HG02885 (cell line): ENCODE results near the gene DNAJB12.
"Not testable (repeated sequence)": the region's sequence is repeated elsewhere in the genome, so short reads cannot be mapped to it uniquely, and the experiment has no call there.

ENCODE experiments used
- ATAC-seq: cut with Tn5 transposase; IDR thresholded peaks from one replicate; pipeline ENCODE4 v1.9.1; 2021; ENCODE audit warnings: mild to moderate bottlenecking; ENCODE audit not compliant: unreplicated experiment, poor library complexity

DNAJB12 gene

GRCh38 chr10:72354356-72355213, at the start of gene DNAJB12:
Gene DNAJB12, minus strand, starts transcription at chr10:72354919. Its CDS starts 22 bp downstream, at chr10:72354897.
- ATAC-seq: peak; percentile 77

GRCh38 chr10:72395581-72395980, 40.9 kb upstream of the DNAJB12 start:
- not testable (repeated sequence) for ATAC-seq

GRCh38 chr10:72392571-72392970, 37.9 kb upstream of the DNAJB12 start:
- no peak for ATAC-seq

GRCh38 chr10:72390764-72391163, 36.0 kb upstream of the DNAJB12 start:
- ATAC-seq: no peak

- ATAC-seq: no peak
These were observed 35.0 kb upstream of the DNAJB12 start for GRCh38 chr10:72389716-72390115.

GRCh38 chr10:72389014-72389413, 34.3 kb upstream of the DNAJB12 start:
- ATAC-seq: no peak

- no peak for ATAC-seq
These were observed 33.3 kb upstream of the DNAJB12 start for GRCh38 chr10:72388062-72388461.

GRCh38 chr10:72386916-72387586, 32.3 kb upstream of the DNAJB12 start:
- ATAC-seq: no peak

GRCh38 chr10:72385724-72386123, 31.0 kb upstream of the DNAJB12 start:
- ATAC-seq: no peak

GRCh38 chr10:72384982-72385381, 30.3 kb upstream of the DNAJB12 start:
- ATAC-seq: not testable (repeated sequence)

GRCh38 chr10:72379776-72380175, 25.1 kb upstream of the DNAJB12 start:
- ATAC-seq: no peak

- no peak for ATAC-seq
These were observed 24.3 kb upstream of the DNAJB12 start for GRCh38 chr10:72379062-72379461.

GRCh38 chr10:72375585-72375984, 20.9 kb upstream of the DNAJB12 start:
- no peak for ATAC-seq

- no peak for ATAC-seq
These were observed 20.5 kb upstream of the DNAJB12 start for GRCh38 chr10:72375173-72375572.

GRCh38 chr10:72370201-72370722, 15.5 kb upstream of the DNAJB12 start:
- no peak for ATAC-seq

GRCh38 chr10:72367301-72367960, 12.7 kb upstream of the DNAJB12 start:
- ATAC-seq: no peak

GRCh38 chr10:72365106-72365895, 10.6 kb upstream of the DNAJB12 start:
- no peak for ATAC-seq

GRCh38 chr10:72364239-72364777, 9.6 kb upstream of the DNAJB12 start:
- ATAC-seq: peak; percentile 88

GRCh38 chr10:72356987-72357386, 2.3 kb upstream of the DNAJB12 start:
- no peak for ATAC-seq

GRCh38 chr10:72356115-72356514, 1.4 kb upstream of the DNAJB12 start:
- no peak for ATAC-seq
